Liver (tissue), 9 donors: Measurements from ENCODE around the gene ROR1. TPM values are rescaled to one million over a fixed set of nuclear protein-coding genes. Genes with fewer than 3 reads are reported as not detected.

Experiments
- DNase-seq: peaks from one replicate; pipeline ENCODE4 v3.0.0-alpha.2; 2017; ENCODE audit warnings: low spot score
- H3K27ac ChIP-seq, 2 donors: one replicate each; pipeline ENCODE4 v1.7.0; 2013; ENCODE audit warnings: inconsistent platforms in 2 of 2, low read length in 2 of 2, control low read depth in 1 of 2, low read depth in 1 of 2, mild to moderate bottlenecking in 1 of 2
- H3K27me3 ChIP-seq, 4 donors: one replicate each; pipeline versions ENCODE4 v1.6.1 to v1.7.0; 2013; ENCODE audit warnings: low read length in 3 of 4, inconsistent platforms in 1 of 4, mild to moderate bottlenecking in 1 of 4, moderate library complexity in 1 of 4; ENCODE audit not compliant: control insufficient read depth in 4 of 4, insufficient read depth in 4 of 4
- H3K36me3 ChIP-seq, 4 donors: one replicate each; pipeline versions ENCODE4 v1.6.1 to v1.7.0; 2013; ENCODE audit warnings: low read length in 3 of 4, mild to moderate bottlenecking in 3 of 4, low read depth in 1 of 4, moderate library complexity in 1 of 4; ENCODE audit not compliant: control insufficient read depth in 4 of 4, insufficient read depth in 3 of 4
- H3K4me1 ChIP-seq, 4 donors: one replicate each; pipeline versions ENCODE4 v1.6.1 to v1.7.0; 2013; ENCODE audit warnings: low read length in 3 of 4, mild to moderate bottlenecking in 3 of 4, moderate library complexity in 1 of 4; ENCODE audit not compliant: control insufficient read depth in 4 of 4, insufficient read depth in 4 of 4
- H3K4me3 ChIP-seq, 3 donors: one replicate each; pipeline versions ENCODE4 v1.6.1 to v1.7.0; 2013; ENCODE audit warnings: low read length in 3 of 3, control low read depth in 1 of 3, low read depth in 1 of 3, mild to moderate bottlenecking in 1 of 3
- H3K9ac ChIP-seq, 2 donors: one replicate each; pipeline ENCODE4 v1.7.0; 2013; ENCODE audit warnings: low read length in 2 of 2, mild to moderate bottlenecking in 2 of 2, moderate library complexity in 2 of 2, control low read depth in 1 of 2, low read depth in 1 of 2
- H3K9me3 ChIP-seq, 4 donors: one replicate each; pipeline versions ENCODE4 v1.6.1 to v1.7.0; 2013; ENCODE audit warnings: low read length in 3 of 4; ENCODE audit not compliant: control insufficient read depth in 4 of 4
- EGR1 ChIP-seq, 2 donors: IDR thresholded peaks; 2 replicates each; pipeline ENCODE4 v1.6.1; 2016 to 2018; ENCODE audit warnings: antibody characterized with exemption in 2 of 2, low read depth in 2 of 2
- FOXA1 ChIP-seq: IDR thresholded peaks from 2 replicates; pipeline ENCODE4 v1.6.1; 2016; ENCODE audit warnings: antibody characterized with exemption
- FOXA2 ChIP-seq: IDR thresholded peaks from 2 replicates; pipeline ENCODE4 v1.6.1; 2016; ENCODE audit warnings: antibody characterized with exemption
- GABPA ChIP-seq, 2 donors: IDR thresholded peaks in 1 of 2; conservative IDR thresholded peaks in 1 of 2; 2 replicates each; pipeline ENCODE4 v1.6.1; 2016; ENCODE audit warnings: antibody characterized with exemption in 2 of 2, mild to moderate bottlenecking in 1 of 2, moderate library complexity in 1 of 2
- HNF4A ChIP-seq, 2 donors: conservative IDR thresholded peaks; 2 replicates each; pipeline ENCODE4 v1.6.1; 2016; ENCODE audit warnings: antibody characterized with exemption in 2 of 2, mild to moderate bottlenecking in 2 of 2
- HNF4G ChIP-seq: IDR thresholded peaks from 2 replicates; pipeline ENCODE4 v1.6.1; 2016; ENCODE audit warnings: antibody characterized with exemption
- NR2F2 ChIP-seq: IDR thresholded peaks from 2 replicates; pipeline ENCODE4 v1.6.1; 2016; ENCODE audit warnings: antibody characterized with exemption
- RAD21 ChIP-seq, 2 donors: IDR thresholded peaks; 2 replicates each; pipeline ENCODE4 v1.6.1; 2016; ENCODE audit warnings: antibody characterized with exemption in 2 of 2, mild to moderate bottlenecking in 2 of 2
- RXRA ChIP-seq, 2 donors: IDR thresholded peaks; 2 replicates each; pipeline ENCODE4 v1.6.1; 2017 to 2018; ENCODE audit warnings: antibody characterized with exemption in 2 of 2, mild to moderate bottlenecking in 1 of 2
- SP1 ChIP-seq: IDR thresholded peaks from 2 replicates; pipeline ENCODE4 v1.6.1; 2018; ENCODE audit warnings: antibody characterized with exemption, mild to moderate bottlenecking
- TAF1 ChIP-seq: conservative IDR thresholded peaks from 2 replicates; pipeline ENCODE4 v1.6.1; 2016; ENCODE audit warnings: antibody characterized with exemption, mild to moderate bottlenecking
- YY1 ChIP-seq: IDR thresholded peaks from 2 replicates; pipeline ENCODE4 v1.6.1; 2016; ENCODE audit warnings: antibody characterized with exemption, mild to moderate bottlenecking
- WGBS: extraction: QIAGEN DNeasy Blood & Tissue Kit; methylation state at CpG from one replicate; pipeline ENCODE4 v1.1.7; 2013; 5-methylcytosine and 5-hydroxymethylcytosine counted together
- polyA plus RNA-seq, 2 donors: library from polyadenylated mRNA; stranded (reverse) in 1 of 2; unstranded in 1 of 2; fragments of 200-250 nt in 1 of 2; fragments of >200 nt in 1 of 2; fragmentation: Nextera tagmentation in 1 of 2; extraction: Ambion mirVana in 1 of 2; gene quantifications; one replicate each; pipeline versions ENCODE4 v1.2.1 to v1.2.3, GENCODE V29; 2013 to 2015
- total RNA-seq, 2 donors: library from RNA; depleted of rRNA; stranded (reverse); fragments of >200 nt; gene quantifications; one replicate each; pipeline ENCODE4 v1.2.3, GENCODE V29; 2014
- TF ChIP-seq, protein P1 (sequence below): IDR thresholded peaks from 2 replicates; pipeline ENCODE4 v1.6.1; 2016; ENCODE audit warnings: antibody characterized with exemption
- TF ChIP-seq, protein P2 (sequence below): IDR thresholded peaks from 2 replicates; pipeline ENCODE4 v1.6.1; 2016; ENCODE audit warnings: antibody characterized with exemption, mild to moderate bottlenecking
- TF ChIP-seq, protein P3 (sequence below): IDR thresholded peaks from 2 replicates; pipeline ENCODE4 v1.6.1; 2016; ENCODE audit warnings: antibody characterized with exemption
- TF ChIP-seq, protein P4 (sequence below): fragments of 150-350 bp; IDR thresholded peaks from 2 replicates; pipeline ENCODE4 v1.5.1; 2017; ENCODE audit warnings: improper control_type of control experiment, low read depth, low read length; ENCODE audit not compliant: missing input control
- TF ChIP-seq, protein P5 (sequence below): IDR thresholded peaks from 2 replicates; pipeline ENCODE4 v1.6.1; 2016; ENCODE audit warnings: antibody characterized with exemption
- donor health status: healthy.
- donor health status: healthy.
- donor health status: healthy.
- donor health status: healthy.
- donor health status: healthy.

ROR1 gene
- total and polyA plus RNA-seq, 4 donors: 0.15 to 0.98 (median 0.37) TPM

DNA sequence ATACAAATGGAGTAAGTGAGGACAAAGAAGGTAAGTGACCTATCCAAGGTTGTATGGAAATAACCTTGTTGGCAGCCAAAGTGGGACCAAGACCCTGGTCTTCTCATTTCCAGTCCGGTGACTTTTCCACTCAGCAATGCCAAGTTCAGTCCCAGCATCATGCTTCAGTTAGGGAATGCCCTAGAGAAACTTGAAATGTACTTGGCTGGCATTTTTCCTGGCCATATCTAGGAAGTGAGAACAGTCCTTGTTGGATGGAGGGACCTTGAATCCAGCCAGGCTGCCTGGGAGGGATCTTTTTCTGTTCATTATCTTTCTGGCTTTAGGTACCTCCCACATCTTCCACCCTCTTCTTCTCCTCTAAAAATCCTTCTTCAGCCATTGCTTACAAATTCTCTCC, 352.8 kb downstream of the ROR1 start:
- no peak overlapping the region for H3K9ac ChIP-seq

DNA sequence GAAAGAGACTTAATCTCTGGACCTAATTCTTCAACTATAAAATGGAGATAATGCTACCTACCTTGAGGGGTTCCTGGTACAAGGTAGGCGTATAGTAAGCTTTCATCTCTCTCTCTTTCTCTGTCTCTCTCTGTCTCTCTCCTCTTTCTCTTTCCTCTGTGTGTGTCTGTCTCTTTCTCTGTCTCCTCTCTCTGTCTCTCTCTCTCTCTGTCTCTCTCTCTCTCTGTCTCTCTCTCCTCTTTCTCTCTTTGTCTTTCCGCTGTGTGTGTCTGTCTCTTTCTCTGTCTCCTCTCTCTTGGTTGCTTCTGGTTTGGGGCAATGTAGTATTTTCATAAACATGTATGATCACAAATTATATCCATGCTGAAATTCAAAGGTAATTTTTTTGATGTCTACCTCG, 353.5 kb downstream of the ROR1 start:
- TF ChIP-seq GABPA (IDR thresholded peaks at IDR 0.05 in 1 of 2, conservative IDR thresholded peaks at IDR 0.05 in 1 of 2): no peak
- TF ChIP-seq EGR1 (IDR thresholded peaks at IDR 0.05; ENCODE audit: low read depth in 2 of 2): no peak
- TF ChIP-seq RXRA (IDR thresholded peaks at IDR 0.05): no peak
- no peak for TF ChIP-seq TAF1
- no peak for TF ChIP-seq NR2F2
- no peak for TF ChIP-seq RAD21 (IDR thresholded peaks at IDR 0.05)
- TF ChIP-seq FOXA1: no peak
- no peak for TF ChIP-seq YY1
- TF ChIP-seq, protein P1, sequence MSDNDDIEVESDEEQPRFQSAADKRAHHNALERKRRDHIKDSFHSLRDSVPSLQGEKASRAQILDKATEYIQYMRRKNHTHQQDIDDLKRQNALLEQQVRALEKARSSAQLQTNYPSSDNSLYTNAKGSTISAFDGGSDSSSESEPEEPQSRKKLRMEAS: no peak
- TF ChIP-seq, protein P2, sequence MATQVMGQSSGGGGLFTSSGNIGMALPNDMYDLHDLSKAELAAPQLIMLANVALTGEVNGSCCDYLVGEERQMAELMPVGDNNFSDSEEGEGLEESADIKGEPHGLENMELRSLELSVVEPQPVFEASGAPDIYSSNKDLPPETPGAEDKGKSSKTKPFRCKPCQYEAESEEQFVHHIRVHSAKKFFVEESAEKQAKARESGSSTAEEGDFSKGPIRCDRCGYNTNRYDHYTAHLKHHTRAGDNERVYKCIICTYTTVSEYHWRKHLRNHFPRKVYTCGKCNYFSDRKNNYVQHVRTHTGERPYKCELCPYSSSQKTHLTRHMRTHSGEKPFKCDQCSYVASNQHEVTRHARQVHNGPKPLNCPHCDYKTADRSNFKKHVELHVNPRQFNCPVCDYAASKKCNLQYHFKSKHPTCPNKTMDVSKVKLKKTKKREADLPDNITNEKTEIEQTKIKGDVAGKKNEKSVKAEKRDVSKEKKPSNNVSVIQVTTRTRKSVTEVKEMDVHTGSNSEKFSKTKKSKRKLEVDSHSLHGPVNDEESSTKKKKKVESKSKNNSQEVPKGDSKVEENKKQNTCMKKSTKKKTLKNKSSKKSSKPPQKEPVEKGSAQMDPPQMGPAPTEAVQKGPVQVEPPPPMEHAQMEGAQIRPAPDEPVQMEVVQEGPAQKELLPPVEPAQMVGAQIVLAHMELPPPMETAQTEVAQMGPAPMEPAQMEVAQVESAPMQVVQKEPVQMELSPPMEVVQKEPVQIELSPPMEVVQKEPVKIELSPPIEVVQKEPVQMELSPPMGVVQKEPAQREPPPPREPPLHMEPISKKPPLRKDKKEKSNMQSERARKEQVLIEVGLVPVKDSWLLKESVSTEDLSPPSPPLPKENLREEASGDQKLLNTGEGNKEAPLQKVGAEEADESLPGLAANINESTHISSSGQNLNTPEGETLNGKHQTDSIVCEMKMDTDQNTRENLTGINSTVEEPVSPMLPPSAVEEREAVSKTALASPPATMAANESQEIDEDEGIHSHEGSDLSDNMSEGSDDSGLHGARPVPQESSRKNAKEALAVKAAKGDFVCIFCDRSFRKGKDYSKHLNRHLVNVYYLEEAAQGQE: no peak
- TF ChIP-seq, protein P3, sequence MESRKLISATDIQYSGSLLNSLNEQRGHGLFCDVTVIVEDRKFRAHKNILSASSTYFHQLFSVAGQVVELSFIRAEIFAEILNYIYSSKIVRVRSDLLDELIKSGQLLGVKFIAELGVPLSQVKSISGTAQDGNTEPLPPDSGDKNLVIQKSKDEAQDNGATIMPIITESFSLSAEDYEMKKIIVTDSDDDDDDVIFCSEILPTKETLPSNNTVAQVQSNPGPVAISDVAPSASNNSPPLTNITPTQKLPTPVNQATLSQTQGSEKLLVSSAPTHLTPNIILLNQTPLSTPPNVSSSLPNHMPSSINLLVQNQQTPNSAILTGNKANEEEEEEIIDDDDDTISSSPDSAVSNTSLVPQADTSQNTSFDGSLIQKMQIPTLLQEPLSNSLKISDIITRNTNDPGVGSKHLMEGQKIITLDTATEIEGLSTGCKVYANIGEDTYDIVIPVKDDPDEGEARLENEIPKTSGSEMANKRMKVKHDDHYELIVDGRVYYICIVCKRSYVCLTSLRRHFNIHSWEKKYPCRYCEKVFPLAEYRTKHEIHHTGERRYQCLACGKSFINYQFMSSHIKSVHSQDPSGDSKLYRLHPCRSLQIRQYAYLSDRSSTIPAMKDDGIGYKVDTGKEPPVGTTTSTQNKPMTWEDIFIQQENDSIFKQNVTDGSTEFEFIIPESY: no peak
- no peak for TF ChIP-seq FOXA2
- TF ChIP-seq HNF4G: no peak
- TF ChIP-seq, protein P4, sequence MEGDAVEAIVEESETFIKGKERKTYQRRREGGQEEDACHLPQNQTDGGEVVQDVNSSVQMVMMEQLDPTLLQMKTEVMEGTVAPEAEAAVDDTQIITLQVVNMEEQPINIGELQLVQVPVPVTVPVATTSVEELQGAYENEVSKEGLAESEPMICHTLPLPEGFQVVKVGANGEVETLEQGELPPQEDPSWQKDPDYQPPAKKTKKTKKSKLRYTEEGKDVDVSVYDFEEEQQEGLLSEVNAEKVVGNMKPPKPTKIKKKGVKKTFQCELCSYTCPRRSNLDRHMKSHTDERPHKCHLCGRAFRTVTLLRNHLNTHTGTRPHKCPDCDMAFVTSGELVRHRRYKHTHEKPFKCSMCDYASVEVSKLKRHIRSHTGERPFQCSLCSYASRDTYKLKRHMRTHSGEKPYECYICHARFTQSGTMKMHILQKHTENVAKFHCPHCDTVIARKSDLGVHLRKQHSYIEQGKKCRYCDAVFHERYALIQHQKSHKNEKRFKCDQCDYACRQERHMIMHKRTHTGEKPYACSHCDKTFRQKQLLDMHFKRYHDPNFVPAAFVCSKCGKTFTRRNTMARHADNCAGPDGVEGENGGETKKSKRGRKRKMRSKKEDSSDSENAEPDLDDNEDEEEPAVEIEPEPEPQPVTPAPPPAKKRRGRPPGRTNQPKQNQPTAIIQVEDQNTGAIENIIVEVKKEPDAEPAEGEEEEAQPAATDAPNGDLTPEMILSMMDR: no peak
- TF ChIP-seq, protein P5, sequence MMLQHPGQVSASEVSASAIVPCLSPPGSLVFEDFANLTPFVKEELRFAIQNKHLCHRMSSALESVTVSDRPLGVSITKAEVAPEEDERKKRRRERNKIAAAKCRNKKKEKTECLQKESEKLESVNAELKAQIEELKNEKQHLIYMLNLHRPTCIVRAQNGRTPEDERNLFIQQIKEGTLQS: no peak
- TF ChIP-seq HNF4A (conservative IDR thresholded peaks at IDR 0.05): no peak
- no peak for TF ChIP-seq SP1
- 62% methylated on average over 3 of the region's 3 CpGs for WGBS
- H3K27ac ChIP-seq: no peak overlapping the region
- no peak overlapping the region for H3K4me3 ChIP-seq
- no peaks in the 10 kb centered on the region for H3K27me3 ChIP-seq
- no peak overlapping the region for H3K9ac ChIP-seq
- no peak for DNase-seq
- no peaks in the 10 kb centered on the region for H3K36me3 ChIP-seq
- H3K9me3 ChIP-seq: no peaks in the 10 kb centered on the region
- no peaks in the 10 kb centered on the region for H3K4me1 ChIP-seq

More for the DNA sequence above, 352.8 kb downstream of the ROR1 start:
- no peak for DNase-seq
- WGBS: 86% methylated on average over 1 of the region's 1 CpG
- H3K9me3 ChIP-seq: no peaks in the 10 kb centered on the region
- TF ChIP-seq RXRA (IDR thresholded peaks at IDR 0.05) (no peak), HNF4G (no peak), TAF1 (no peak), HNF4A (conservative IDR thresholded peaks at IDR 0.05) (no peak), NR2F2 (no peak), EGR1 (IDR thresholded peaks at IDR 0.05; ENCODE audit: low read depth in 2 of 2) (no peak)
- TF ChIP-seq, protein P3: no peak
- no peak overlapping the region for H3K4me3 ChIP-seq
- H3K4me1 ChIP-seq: no peaks in the 10 kb centered on the region
- no peak overlapping the region for H3K27ac ChIP-seq
- H3K27me3 ChIP-seq: no peaks in the 10 kb centered on the region
- H3K36me3 ChIP-seq: no peaks in the 10 kb centered on the region
